GM23338 (cell line): ENCODE measurements around the gene OR7G2. TPM values are rescaled to one million over a fixed set of nuclear protein-coding genes. Genes with fewer than 3 reads are reported as not detected.
A peak's percentile ranks its signal among the peaks of the same experiment; 100 is the strongest.
"Not testable (repeated sequence)": the region's sequence is repeated elsewhere in the genome, so short reads cannot be mapped to it uniquely, and the experiment has no call there.

Experiments used
- ATAC-seq: fragments of 200-7000 bp; cut with Tn5 transposase; 3 replicates; pipeline ENCODE4 v1.9.1; 2020
- DNase-seq: peaks from one replicate; pipeline ENCODE4 v3.0.0-alpha.2; 2015; ENCODE audit warnings: low spot score
- H2AFZ ChIP-seq: fragments of 200-600 bp; sonication (generic); 2 replicates; pipeline ENCODE4 v1.8.0; 2016; ENCODE audit warnings: antibody characterized with exemption, mild to moderate bottlenecking, moderate library complexity
- H3F3A ChIP-seq: fragments of 200-600 bp; sonication (generic); replicated peaks from 2 replicates; pipeline ENCODE4 v1.8.0; 2017; ENCODE audit warnings: antibody characterized with exemption, mixed run types, low read depth
- H3K27ac ChIP-seq: fragments of 200-600 bp; sonication (generic); 2 replicates; pipeline ENCODE4 v1.6.1; 2016; ENCODE audit warnings: low read depth
- H3K27me3 ChIP-seq: fragments of 200-600 bp; sonication (generic); 2 replicates; pipeline ENCODE4 v1.8.0; 2016; ENCODE audit warnings: mild to moderate bottlenecking, mixed run types, moderate library complexity; ENCODE audit not compliant: insufficient read depth
- H3K36me3 ChIP-seq: fragments of 200-600 bp; sonication (generic); 2 replicates; pipeline ENCODE4 v1.8.0; 2016; ENCODE audit warnings: mild to moderate bottlenecking; ENCODE audit not compliant: insufficient read depth
- H3K4me1 ChIP-seq: fragments of 200-600 bp; sonication (generic); 2 replicates; pipeline ENCODE4 v1.8.0; 2016; ENCODE audit warnings: mild to moderate bottlenecking, moderate library complexity; ENCODE audit not compliant: insufficient read depth
- H3K4me2 ChIP-seq: fragments of 200-600 bp; sonication (generic); 2 replicates; pipeline ENCODE4 v1.7.1; 2017; ENCODE audit warnings: mixed run types
- H3K4me3 ChIP-seq: fragments of 200-600 bp; sonication (generic); 2 replicates; pipeline ENCODE4 v1.6.1; 2016; ENCODE audit warnings: mixed run types
- H3K79me2 ChIP-seq: fragments of 200-600 bp; sonication (generic); replicated peaks from 2 replicates; pipeline ENCODE4 v1.8.0; 2017; ENCODE audit warnings: mild to moderate bottlenecking; ENCODE audit not compliant: insufficient read depth
- H3K9me2 ChIP-seq: fragments of 200-600 bp; sonication (generic); 2 replicates; pipeline ENCODE4 v1.8.0; 2017; ENCODE audit not compliant: insufficient read depth
- H4K20me1 ChIP-seq: fragments of 200-600 bp; sonication (generic); replicated peaks from 2 replicates; pipeline ENCODE4 v1.8.0; 2017; ENCODE audit warnings: mild to moderate bottlenecking; ENCODE audit not compliant: insufficient read depth
- H3K27ac Mint-ChIP-seq: 2 replicates; pipeline ENCODE4 v1.8.0; 2020; ENCODE audit warnings: inconsistent platforms, mild to moderate bottlenecking, moderate library complexity, mixed read lengths
- H3K27me3 Mint-ChIP-seq: 3 replicates; pipeline ENCODE4 v1.8.0; 2022; ENCODE audit warnings: low read depth, mild to moderate bottlenecking, moderate library complexity, mixed read lengths, inconsistent platforms; ENCODE audit not compliant: insufficient read depth, poor library complexity
- H3K36me3 Mint-ChIP-seq: 3 replicates; pipeline ENCODE4 v1.8.0; 2021; ENCODE audit warnings: low read depth, mild to moderate bottlenecking, inconsistent platforms, moderate library complexity, mixed read lengths
- H3K4me1 Mint-ChIP-seq: 3 replicates; pipeline ENCODE4 v1.8.0; 2020; ENCODE audit warnings: mild to moderate bottlenecking, inconsistent platforms, mixed read lengths
- H3K4me3 Mint-ChIP-seq: 3 replicates; pipeline ENCODE4 v1.8.0; 2021; ENCODE audit warnings: moderate library complexity, mild to moderate bottlenecking, inconsistent platforms, mixed read lengths
- H3K9me3 Mint-ChIP-seq: 3 replicates; pipeline ENCODE4 v1.8.0; 2020; ENCODE audit warnings: moderate library complexity, mild to moderate bottlenecking, inconsistent platforms, mixed read lengths
- ETS1 ChIP-seq: IDR thresholded peaks from 2 replicates; pipeline ENCODE4 v1.6.1; 2016; ENCODE audit warnings: antibody characterized with exemption
- EZH2 ChIP-seq: fragments of 200-600 bp; sonication (generic); IDR thresholded peaks from one replicate; pipeline ENCODE4 v1.8.0; 2017; ENCODE audit warnings: antibody characterized with exemption, mild to moderate bottlenecking, low read depth; ENCODE audit not compliant: unreplicated experiment
- JUNB ChIP-seq: IDR thresholded peaks from one replicate; pipeline ENCODE4 v1.6.1; 2016; ENCODE audit warnings: antibody characterized with exemption; ENCODE audit not compliant: unreplicated experiment
- NANOG ChIP-seq: IDR thresholded peaks from 2 replicates; pipeline ENCODE4 v1.6.1; 2016; ENCODE audit warnings: antibody characterized with exemption, borderline replicate concordance
- REST ChIP-seq: IDR thresholded peaks from one replicate; pipeline ENCODE4 v1.6.1; 2018; ENCODE audit warnings: antibody characterized with exemption; ENCODE audit not compliant: unreplicated experiment
- STAT1 ChIP-seq: IDR thresholded peaks from one replicate; pipeline ENCODE4 v1.6.1; 2016; ENCODE audit warnings: antibody characterized with exemption; ENCODE audit not compliant: unreplicated experiment
- polyA plus RNA-seq: library from polyadenylated mRNA; unstranded; fragments of >200 nt; fragmentation: Nextera tagmentation; extraction: Ambion mirVana; gene quantifications from 2 replicates; pipeline ENCODE4 v1.2.1, GENCODE V29; 2016
- total RNA-seq: library from RNA; depleted of rRNA; stranded (reverse); fragments of >200 nt; shearing (Covaris generic); gene quantifications from 2 replicates; pipeline ENCODE4 v1.2.3, GENCODE V29; 2014

OR7G2 gene
- total and polyA plus RNA-seq, 2 experiments from 2014 or later, result not detected

- not testable (repeated sequence) for H3K27ac Mint-ChIP-seq, H3K4me2 ChIP-seq, H3K27me3 Mint-ChIP-seq, H2AFZ ChIP-seq, H4K20me1 ChIP-seq, H3K4me3 Mint-ChIP-seq, H3K27me3 ChIP-seq, H3K79me2 ChIP-seq, H3K9me2 ChIP-seq, H3K4me1 Mint-ChIP-seq, H3K4me3 ChIP-seq, H3K36me3 ChIP-seq, H3F3A ChIP-seq, DNase-seq, ATAC-seq
- Mint-ChIP-seq H3K36me3 (peaks cover 32% of the 10 kb centered on the region), H3K9me3 (peaks cover 98% of the 10 kb centered on the region)
- H3K27ac ChIP-seq, result peak overlapping the region; percentile 72; the same call in 1 of the 2 replicates
- peaks cover 24% of the 10 kb centered on the region for H3K4me1 ChIP-seq
These were observed 35.6 kb downstream of the OR7G2 start for GRCh38 chr19:9071720-9072119.

- no peak for TF ChIP-seq JUNB
- no peak for TF ChIP-seq ETS1
- TF ChIP-seq NANOG, result no peak
- no peak for TF ChIP-seq REST
- TF ChIP-seq EZH2, result no peak
- TF ChIP-seq STAT1, result no peak
- H3K4me3 Mint-ChIP-seq, result no peak overlapping the region
- Histone ChIP-seq H4K20me1 (no peaks in the 10 kb centered on the region), H3K36me3 (no peaks in the 10 kb centered on the region), H3F3A (no peaks in the 10 kb centered on the region; the same call in 1 of the 2 replicates), H3K27ac (0 out of 2 replicates have a peak overlapping the region, but pooled peaks have one; percentile 79), H3K4me2 (peak overlapping the region; percentile 49; the same call in 1 of the 2 replicates), H3K79me2 (no peaks in the 10 kb centered on the region), H3K4me1 (peaks cover 17% of the 10 kb centered on the region), H3K4me3 (no peak overlapping the region), H3K9me2 (peaks cover 6% of the 10 kb centered on the region; the same call in 1 of the 2 replicates), H2AFZ (peak overlapping the region; percentile 66; the same call in 1 of the 2 replicates), H3K27me3 (no peaks in the 10 kb centered on the region)
- H3K36me3 Mint-ChIP-seq, result peaks cover 30% of the 10 kb centered on the region
- peaks cover 1% of the 10 kb centered on the region for H3K27me3 Mint-ChIP-seq
- DNase-seq, result peak; percentile 74
- ATAC-seq, result no peak
- no peak overlapping the region for H3K27ac Mint-ChIP-seq
- H3K4me1 Mint-ChIP-seq, result no peaks in the 10 kb centered on the region
- peaks cover 97% of the 10 kb centered on the region for H3K9me3 Mint-ChIP-seq
These were observed 37.2 kb downstream of the OR7G2 start for GRCh38 chr19:9070066-9070465.
